Sigmoid colon (tissue), 7 donors: Measurements from ENCODE around the gene NRF1. TPM values are rescaled to one million over a fixed set of nuclear protein-coding genes. Genes with fewer than 3 reads are reported as not detected.

Experiments used
- DNase-seq: peaks from one replicate; pipeline ENCODE4 v3.0.0-alpha.2; 2019
- H3K27ac ChIP-seq, 4 donors: fragments of 200-600 bp; sonication (generic); one replicate each; pipeline ENCODE4 v1.5.1; 2016 to 2019; ENCODE audit warnings: mild to moderate bottlenecking in 1 of 4
- H3K27me3 ChIP-seq, 3 donors: fragments of 200-600 bp; sonication (generic); one replicate each; pipeline ENCODE4 v1.5.1; 2019; ENCODE audit warnings: mild to moderate bottlenecking in 1 of 3
- H3K36me3 ChIP-seq, 4 donors: fragments of 200-600 bp; sonication (generic); one replicate each; pipeline ENCODE4 v1.5.1; 2016 to 2019
- H3K4me1 ChIP-seq, 4 donors: fragments of 200-600 bp; sonication (generic); one replicate each; pipeline ENCODE4 v1.5.1; 2017 to 2019
- H3K4me3 ChIP-seq, 4 donors: fragments of 200-600 bp; sonication (generic); one replicate each; pipeline ENCODE4 v1.5.1; 2017 to 2019; ENCODE audit warnings: mild to moderate bottlenecking in 2 of 4, moderate library complexity in 1 of 4
- H3K9me3 ChIP-seq, 4 donors: fragments of 200-600 bp in 3 of 4; sonication (generic) in 3 of 4; one replicate each; pipeline versions ENCODE4 v1.5.1 to v1.6.1; 2013 to 2019
- EP300 ChIP-seq, 4 donors: sonication (generic); formaldehyde crosslinking; IDR thresholded peaks; one replicate each; pipeline ENCODE4 v1.6.1; 2017; ENCODE audit warnings: antibody characterized with exemption in 4 of 4
- POLR2A ChIP-seq, 2 donors: fragments of 450-650 bp; IDR thresholded peaks; one replicate each; pipeline ENCODE4 v1.6.1; 2016; ENCODE audit warnings: antibody characterized with exemption in 2 of 2, mild to moderate bottlenecking in 2 of 2, moderate library complexity in 2 of 2
- POLR2AphosphoS5 ChIP-seq, 4 donors: sonication (generic); formaldehyde crosslinking; IDR thresholded peaks; one replicate each; pipeline ENCODE4 v1.6.1; 2017; ENCODE audit warnings: antibody characterized with exemption in 4 of 4
- WGBS, 2 donors: extraction: QIAGEN DNeasy Blood & Tissue Kit; methylation state at CpG; one replicate each; pipeline ENCODE4 v1.1.7; 2013; 5-methylcytosine and 5-hydroxymethylcytosine counted together
- intact Hi-C: fragments of 100-400 bp; cut with DNase I; formaldehyde crosslinking; loops from one replicate; pipeline ENCODE4 v1.15.1; 2023
- polyA plus RNA-seq, 3 donors: library from polyadenylated mRNA; stranded (reverse); fragments of 200-250 nt; gene quantifications; one replicate each; pipeline ENCODE4 v1.2.3, GENCODE V29; 2013
- total RNA-seq, 4 donors: library from RNA; depleted of rRNA; stranded (reverse); fragments of >200 nt; gene quantifications; one replicate each; pipeline ENCODE4 v1.1.0, GENCODE V29; 2016
- TF ChIP-seq, protein P1 (sequence below), 4 experiments: fragments of 450-650 bp in 3 of 4; fragments of 200-600 bp in 1 of 4; IDR thresholded peaks; one replicate each; pipeline ENCODE4 v1.5.1; 2016 to 2019; ENCODE audit warnings: antibody characterized with exemption in 4 of 4, mild to moderate bottlenecking in 3 of 4, moderate library complexity in 2 of 4
- donor health status: healthy with polysubstance abuse.
- donor health status: Bipolar disorder and iron deficiency.
- donor health status: healthy.

Gene NRF1
- total and polyA plus RNA-seq, 7 donors, result 4.8 to 18.1 (median 15.0) TPM

- no peak for DNase-seq
- intact Hi-C loops, result no loop called here
- Histone ChIP-seq H3K36me3 (no peaks in the 10 kb centered on the region), H3K4me3 (no peak overlapping the region), H3K27ac (no peak overlapping the region), H3K9me3 (no peaks in the 10 kb centered on the region), H3K27me3 (no peaks in the 10 kb centered on the region), H3K4me1 (no peaks in the 10 kb centered on the region)
- TF ChIP-seq POLR2A (IDR thresholded peaks at IDR 0.05), result no peak
- TF ChIP-seq EP300 (IDR thresholded peaks at IDR 0.05), result no peak
- no peak for TF ChIP-seq POLR2AphosphoS5 (IDR thresholded peaks at IDR 0.05)
- TF ChIP-seq, protein P1, sequence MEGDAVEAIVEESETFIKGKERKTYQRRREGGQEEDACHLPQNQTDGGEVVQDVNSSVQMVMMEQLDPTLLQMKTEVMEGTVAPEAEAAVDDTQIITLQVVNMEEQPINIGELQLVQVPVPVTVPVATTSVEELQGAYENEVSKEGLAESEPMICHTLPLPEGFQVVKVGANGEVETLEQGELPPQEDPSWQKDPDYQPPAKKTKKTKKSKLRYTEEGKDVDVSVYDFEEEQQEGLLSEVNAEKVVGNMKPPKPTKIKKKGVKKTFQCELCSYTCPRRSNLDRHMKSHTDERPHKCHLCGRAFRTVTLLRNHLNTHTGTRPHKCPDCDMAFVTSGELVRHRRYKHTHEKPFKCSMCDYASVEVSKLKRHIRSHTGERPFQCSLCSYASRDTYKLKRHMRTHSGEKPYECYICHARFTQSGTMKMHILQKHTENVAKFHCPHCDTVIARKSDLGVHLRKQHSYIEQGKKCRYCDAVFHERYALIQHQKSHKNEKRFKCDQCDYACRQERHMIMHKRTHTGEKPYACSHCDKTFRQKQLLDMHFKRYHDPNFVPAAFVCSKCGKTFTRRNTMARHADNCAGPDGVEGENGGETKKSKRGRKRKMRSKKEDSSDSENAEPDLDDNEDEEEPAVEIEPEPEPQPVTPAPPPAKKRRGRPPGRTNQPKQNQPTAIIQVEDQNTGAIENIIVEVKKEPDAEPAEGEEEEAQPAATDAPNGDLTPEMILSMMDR (IDR thresholded peaks at IDR 0.05), result no peak
- WGBS, 2 donors, result 86 to 90% methylated on average over 1 of the region's 1 CpG
Measured at GRCh38 chr7:129649128-129649690, 37.7 kb downstream of the NRF1 start.

DNA sequence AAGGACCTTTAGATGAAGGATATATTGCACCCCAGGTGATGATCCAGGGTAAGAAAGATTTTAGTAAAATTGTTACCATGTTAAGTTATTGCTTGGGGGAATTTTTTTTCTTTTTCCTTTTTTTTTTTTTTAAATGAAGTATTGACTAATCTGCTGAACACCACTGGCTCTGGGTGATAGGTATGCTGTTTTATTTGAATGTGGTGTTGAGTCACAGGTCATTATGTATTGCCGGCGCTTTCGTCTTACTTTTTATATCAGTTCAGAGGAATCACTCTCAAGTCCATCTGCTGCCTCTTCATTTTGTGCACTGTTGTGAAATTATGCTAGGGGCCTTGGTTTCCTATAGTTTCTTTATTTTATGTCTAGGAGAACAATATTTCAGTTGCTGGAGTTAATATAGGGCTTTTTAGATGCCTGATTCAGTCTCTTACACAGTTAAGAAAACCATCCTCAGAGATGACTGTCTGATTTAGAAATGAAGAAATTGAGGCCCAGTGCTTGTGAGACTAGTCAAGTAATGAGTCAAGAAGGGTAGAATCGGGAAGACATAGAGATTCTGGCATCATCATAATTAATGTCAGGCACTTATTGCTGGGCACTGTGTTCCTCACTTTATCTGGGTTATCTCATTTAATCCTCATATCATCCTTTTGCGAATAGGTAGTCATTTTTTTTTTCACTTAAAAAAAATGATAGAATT, 38.7 kb downstream of the NRF1 start:
- no peaks in the 10 kb centered on the region for H3K4me1 ChIP-seq
- no peaks in the 10 kb centered on the region for H3K36me3 ChIP-seq
- no peak for TF ChIP-seq EP300 (IDR thresholded peaks at IDR 0.05)
- TF ChIP-seq, protein P1 (IDR thresholded peaks at IDR 0.05), result no peak
- TF ChIP-seq POLR2AphosphoS5 (IDR thresholded peaks at IDR 0.05), result no peak
- no peak for DNase-seq
- no peak overlapping the region for H3K27ac ChIP-seq
- no peaks in the 10 kb centered on the region for H3K27me3 ChIP-seq
- H3K4me3 ChIP-seq, result no peak overlapping the region
- intact Hi-C loops, result no loop called here
- H3K9me3 ChIP-seq, result no peaks in the 10 kb centered on the region
- WGBS, 2 donors, result 92 to 93% methylated on average over 5 of the region's 5 CpGs

DNA sequence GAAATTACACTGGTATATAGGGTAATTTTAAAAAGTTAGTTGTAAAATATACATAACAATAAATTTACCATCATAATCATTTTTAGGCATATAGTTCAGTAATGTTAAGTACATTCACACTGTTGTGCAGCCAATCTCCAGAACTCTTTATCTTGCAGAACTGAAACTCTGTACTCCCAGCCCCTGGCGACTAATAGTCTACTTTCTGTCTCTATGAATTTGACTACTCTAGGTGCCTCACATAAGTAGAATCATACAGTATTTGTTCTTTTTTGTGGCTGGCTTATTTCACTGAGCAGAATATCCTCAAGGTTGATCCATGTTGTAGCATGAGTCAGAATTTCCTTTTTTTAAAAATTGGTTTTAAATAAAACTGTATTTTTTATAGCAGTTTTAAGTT, 41.4 kb downstream of the NRF1 start:
- intact Hi-C loops, result no loop called here
- Histone ChIP-seq H3K4me3 (no peak overlapping the region), H3K27ac (no peak overlapping the region), H3K9me3 (no peaks in the 10 kb centered on the region), H3K36me3 (peaks cover 0 to 7% (median 4%) of the 10 kb centered on the region in 4 donors), H3K27me3 (no peaks in the 10 kb centered on the region), H3K4me1 (peaks cover 0 to 8% (median 0%) of the 10 kb centered on the region in 4 donors)
- DNase-seq, result no peak
- 66 to 91% methylated on average over 1 of the region's 1 CpG for WGBS, 2 donors
- TF ChIP-seq POLR2AphosphoS5 (IDR thresholded peaks at IDR 0.05) (no peak), EP300 (IDR thresholded peaks at IDR 0.05) (no peak), POLR2A (IDR thresholded peaks at IDR 0.05) (no peak)
- TF ChIP-seq, protein P1 (IDR thresholded peaks at IDR 0.05), result no peak

- no peaks in the 10 kb centered on the region for H3K27me3 ChIP-seq
- no peak for DNase-seq
- H3K4me1 ChIP-seq, result peaks cover 0 to 8% (median 0%) of the 10 kb centered on the region in 4 donors
- TF ChIP-seq EP300 (IDR thresholded peaks at IDR 0.05) (no peak), POLR2A (IDR thresholded peaks at IDR 0.05) (no peak), POLR2AphosphoS5 (IDR thresholded peaks at IDR 0.05) (no peak)
- TF ChIP-seq, protein P1 (IDR thresholded peaks at IDR 0.05), result no peak
- H3K9me3 ChIP-seq, result no peaks in the 10 kb centered on the region
- H3K27ac ChIP-seq, result no peak overlapping the region
- 66 to 85% methylated on average over 3 of the region's 3 CpGs for WGBS, 2 donors
- H3K4me3 ChIP-seq, result no peak overlapping the region
- H3K36me3 ChIP-seq, result peaks cover 3 to 35% (median 8%) of the 10 kb centered on the region in 4 donors
- intact Hi-C loops, result no loop called here
Measured at GRCh38 chr7:129655811-129656210, 44.3 kb downstream of the NRF1 start.
